ENCODE measurements around the gene MYH6.

DNA sequence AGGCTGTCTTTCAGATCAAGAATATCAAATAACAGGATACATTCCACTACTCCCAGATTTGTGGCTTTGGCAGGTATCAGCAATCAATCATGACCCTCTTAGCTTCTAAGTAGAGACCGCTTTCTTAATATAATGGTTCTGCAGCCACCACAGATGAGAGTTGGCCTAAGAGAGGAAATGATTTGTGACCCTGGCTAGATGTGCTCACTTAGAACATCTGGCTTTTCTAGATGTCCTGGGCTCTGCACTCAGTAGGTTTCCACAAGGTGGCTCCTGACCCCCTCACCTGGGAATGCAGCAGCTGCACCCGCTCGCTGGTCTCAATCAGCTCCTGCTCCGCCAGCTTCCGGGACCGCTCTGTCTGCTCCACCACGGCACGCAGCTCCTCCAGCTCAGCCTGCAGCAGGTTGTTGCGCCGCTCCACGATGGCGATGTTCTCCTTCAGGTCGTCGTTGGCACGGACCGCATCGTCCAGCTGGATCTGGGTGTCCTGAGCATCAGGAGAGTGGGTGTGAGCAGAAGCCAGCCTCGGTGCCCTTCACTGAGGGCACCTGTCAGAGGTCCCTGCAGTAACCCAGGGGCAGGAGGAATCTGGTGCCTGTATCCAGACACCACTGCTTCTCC lies 22.3 kb downstream of the MYH6 start:
- TF ChIP-seq, protein P1, sequence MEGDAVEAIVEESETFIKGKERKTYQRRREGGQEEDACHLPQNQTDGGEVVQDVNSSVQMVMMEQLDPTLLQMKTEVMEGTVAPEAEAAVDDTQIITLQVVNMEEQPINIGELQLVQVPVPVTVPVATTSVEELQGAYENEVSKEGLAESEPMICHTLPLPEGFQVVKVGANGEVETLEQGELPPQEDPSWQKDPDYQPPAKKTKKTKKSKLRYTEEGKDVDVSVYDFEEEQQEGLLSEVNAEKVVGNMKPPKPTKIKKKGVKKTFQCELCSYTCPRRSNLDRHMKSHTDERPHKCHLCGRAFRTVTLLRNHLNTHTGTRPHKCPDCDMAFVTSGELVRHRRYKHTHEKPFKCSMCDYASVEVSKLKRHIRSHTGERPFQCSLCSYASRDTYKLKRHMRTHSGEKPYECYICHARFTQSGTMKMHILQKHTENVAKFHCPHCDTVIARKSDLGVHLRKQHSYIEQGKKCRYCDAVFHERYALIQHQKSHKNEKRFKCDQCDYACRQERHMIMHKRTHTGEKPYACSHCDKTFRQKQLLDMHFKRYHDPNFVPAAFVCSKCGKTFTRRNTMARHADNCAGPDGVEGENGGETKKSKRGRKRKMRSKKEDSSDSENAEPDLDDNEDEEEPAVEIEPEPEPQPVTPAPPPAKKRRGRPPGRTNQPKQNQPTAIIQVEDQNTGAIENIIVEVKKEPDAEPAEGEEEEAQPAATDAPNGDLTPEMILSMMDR (IDR thresholded peaks at IDR 0.05): no peak
- TF ChIP-seq POLR2A (IDR thresholded peaks at IDR 0.05) (no peak), EP300 (IDR thresholded peaks at IDR 0.05) (no peak)

All from sigmoid colon (tissue), 4 donors.